HCT116 (cell line): ENCODE results near the gene FBXO21. TPM values are rescaled to one million over a fixed set of nuclear protein-coding genes. Genes with fewer than 3 reads are reported as not detected.

Experiments
- ATAC-seq: fragments of 200-7000 bp; cut with Tn5 transposase; 2 replicates; pipeline ENCODE4 v1.9.1; 2020; ENCODE audit warnings: mild to moderate bottlenecking, moderate library complexity
- BruUV-seq: library from RNA; stranded (reverse); fragments of 400-500 nt; replicated peaks from 2 replicates; lab custom pipeline; 2021; lab: Mats Ljungman, UMichigan
- CTCF ChIA-PET: fragments of 300-600 bp; sonication (Branson Sonifier 250); formaldehyde crosslinking; loops from one replicate; lab custom pipeline; 2021; ENCODE audit warnings: antibody characterized with exemption; lab: Charles Lee
- POLR2A ChIA-PET: fragments of 300-600, 350-600 bp; sonication (Branson Sonifier 250); formaldehyde crosslinking; loops from one replicate; lab custom pipeline; 2021; ENCODE audit warnings: antibody characterized with exemption; lab: Charles Lee
- RAD21 ChIA-PET, 2 experiments: fragments of 300-600 bp; sonication (Branson Sonifier 250); formaldehyde crosslinking; loops; one replicate each; lab custom pipeline; 2023; ENCODE audit warnings: low total read pairs in 2 of 2; ENCODE audit not compliant: uncharacterized antibody in 2 of 2, unreplicated experiment in 2 of 2, low non-redundant PET in 1 of 2; lab: Charles Lee
- DNase-seq: peaks from one replicate; pipeline ENCODE4 v3.0.0-alpha.2; 2010; ENCODE audit warnings: low read depth, low spot score
- H2AFZ ChIP-seq: fragments of 200-600 bp; shearing (Covaris generic), sonication (generic); 2 replicates; pipeline ENCODE4 v1.6.1; 2017; ENCODE audit warnings: low read depth, mixed run types, mixed read lengths, antibody characterized with exemption, low read length; ENCODE audit not compliant: poor library complexity, severe bottlenecking
- H3K27ac ChIP-seq: 2 replicates; pipeline ENCODE4 v1.5.1; 2012; ENCODE audit warnings: low read depth, low read length
- H3K27me3 ChIP-seq: fragments of 200-600 bp; sonication (generic); 2 replicates; pipeline ENCODE4 v1.6.1; 2016; ENCODE audit warnings: mixed run types, low read length, mixed read lengths; ENCODE audit not compliant: insufficient read depth
- H3K36me3 ChIP-seq, 2 experiments: fragments of 200-500 bp in 1 of 2; fragments of 200-600 bp in 1 of 2; sonication (Bioruptor generic) in 1 of 2; sonication (generic) in 1 of 2; 2 replicates each; pipeline versions ENCODE4 v1.5.1 to v1.6.1; 2014 to 2016; ENCODE audit warnings: low read length in 2 of 2, inconsistent platforms in 1 of 2, mixed read lengths in 1 of 2, mixed run types in 1 of 2; ENCODE audit not compliant: insufficient read depth in 2 of 2, control insufficient read depth in 1 of 2
- H3K4me1 ChIP-seq, 2 experiments: fragments of 200-600 bp in 1 of 2; sonication (generic) in 1 of 2; 2 replicates each; pipeline versions ENCODE4 v1.5.1 to v1.6.1; 2012 to 2017; ENCODE audit warnings: low read length in 2 of 2, inconsistent platforms in 1 of 2, mild to moderate bottlenecking in 1 of 2, mixed read lengths in 1 of 2, mixed run types in 1 of 2, moderate library complexity in 1 of 2; ENCODE audit not compliant: insufficient read depth in 2 of 2, control insufficient read depth in 1 of 2
- H3K4me2 ChIP-seq: fragments of 200-600 bp; sonication (generic); 2 replicates; pipeline ENCODE4 v1.6.1; 2017; ENCODE audit warnings: mixed run types, low read length, mixed read lengths
- H3K4me3 ChIP-seq, 2 experiments: fragments of 200-600 bp in 1 of 2; sonication (generic) in 1 of 2; replicated peaks in 1 of 2; 2 replicates each; pipeline ENCODE4 v1.5.1; 2011 to 2016; ENCODE audit warnings: low read length in 2 of 2, control low read depth in 1 of 2, low read depth in 1 of 2, mild to moderate bottlenecking in 1 of 2, mixed read lengths in 1 of 2, mixed run types in 1 of 2
- H3K79me2 ChIP-seq: fragments of 200-600 bp; sonication (generic); 2 replicates; pipeline ENCODE4 v1.6.1; 2017; ENCODE audit warnings: mild to moderate bottlenecking, mixed run types, low read length, moderate library complexity, mixed read lengths; ENCODE audit not compliant: insufficient read depth
- H3K9ac ChIP-seq: fragments of 200-600 bp; sonication (generic); 2 replicates; pipeline ENCODE4 v1.6.1; 2016; ENCODE audit warnings: low read length, mixed read lengths
- H3K9me2 ChIP-seq: fragments of 200-600 bp; sonication (generic), shearing (Covaris generic); 2 replicates; pipeline ENCODE4 v1.6.1; 2017; ENCODE audit warnings: mixed run types, mild to moderate bottlenecking, moderate library complexity; ENCODE audit not compliant: insufficient read depth
- H3K9me3 ChIP-seq, 2 experiments: fragments of 200-500 bp in 1 of 2; fragments of 200-600 bp in 1 of 2; sonication (Bioruptor generic) in 1 of 2; sonication (generic) in 1 of 2; 2 replicates each; pipeline ENCODE4 v1.6.1; 2014 to 2017; ENCODE audit warnings: low read length in 2 of 2, mixed read lengths in 2 of 2, inconsistent platforms in 1 of 2, low read depth in 1 of 2, mild to moderate bottlenecking in 1 of 2, mixed run types in 1 of 2, moderate library complexity in 1 of 2; ENCODE audit not compliant: control insufficient read depth in 1 of 2, insufficient read depth in 1 of 2
- H4K20me1 ChIP-seq: fragments of 200-600 bp; sonication (generic), shearing (Covaris generic); 2 replicates; pipeline ENCODE4 v1.6.1; 2017; ENCODE audit warnings: mixed run types, mild to moderate bottlenecking, moderate library complexity; ENCODE audit not compliant: insufficient read depth
- CTCF ChIP-seq, 3 experiments: fragments of 200-600 bp in 1 of 3; sonication (generic) in 1 of 3; IDR thresholded peaks in 2 of 3; conservative IDR thresholded peaks in 1 of 3; 2 replicates each; pipeline ENCODE4 v1.5.1; 2012 to 2017; ENCODE audit warnings: low read depth in 2 of 3, low read length in 2 of 3, antibody characterized with exemption in 1 of 3, borderline replicate concordance in 1 of 3, control low read depth in 1 of 3, mild to moderate bottlenecking in 1 of 3, mixed read lengths in 1 of 3, mixed run types in 1 of 3, moderate library complexity in 1 of 3; ENCODE audit not compliant: insufficient read depth in 1 of 3
- EGR1 ChIP-seq: IDR thresholded peaks from 2 replicates; pipeline ENCODE4 v1.6.1; 2012; ENCODE audit warnings: low read depth
- ELF1 ChIP-seq: IDR thresholded peaks from 2 replicates; pipeline ENCODE4 v1.6.1; 2012; ENCODE audit warnings: low read depth, borderline replicate concordance
- EZH2 ChIP-seq: fragments of 200-600 bp; sonication (generic); IDR thresholded peaks from 2 replicates; pipeline ENCODE4 v1.6.1; 2017; ENCODE audit warnings: antibody characterized with exemption, mixed run types
- EZH2phosphoT487 ChIP-seq: fragments of 200-600 bp; IDR thresholded peaks from 2 replicates; pipeline ENCODE4 v1.6.1; 2018; ENCODE audit warnings: antibody characterized with exemption, borderline replicate concordance
- JUND ChIP-seq: IDR thresholded peaks from 2 replicates; pipeline ENCODE4 v1.6.1; 2012
- RAD21 ChIP-seq: IDR thresholded peaks from 2 replicates; pipeline ENCODE4 v1.6.1; 2012; ENCODE audit warnings: low read depth, mild to moderate bottlenecking
- REST ChIP-seq: IDR thresholded peaks from 2 replicates; pipeline ENCODE4 v1.6.1; 2012; ENCODE audit warnings: low read depth
- SP1 ChIP-seq: IDR thresholded peaks from 2 replicates; pipeline ENCODE4 v1.6.1; 2012; ENCODE audit warnings: low read depth
- TCF7L2 ChIP-seq: IDR thresholded peaks from 2 replicates; pipeline ENCODE4 v1.7.0; 2011; ENCODE audit warnings: borderline replicate concordance, inconsistent platforms; ENCODE audit not compliant: insufficient read depth, insufficient read length; ENCODE audit errors: extremely low read depth
- YY1 ChIP-seq: IDR thresholded peaks from 2 replicates; pipeline ENCODE4 v1.6.1; 2011; ENCODE audit warnings: low read length, low read depth, moderate library complexity, mild to moderate bottlenecking; ENCODE audit not compliant: insufficient replicate concordance; ENCODE audit errors: extremely low read depth
- ZFX ChIP-seq: fragments of 450-650 bp; IDR thresholded peaks from 2 replicates; pipeline ENCODE4 v1.6.1; 2017
- ZNF274 ChIP-seq: fragments of 200-500 bp; sonication (Bioruptor generic); IDR thresholded peaks from 2 replicates; pipeline ENCODE4 v1.6.1; 2014; ENCODE audit warnings: mild to moderate bottlenecking, low read depth, low read length, inconsistent platforms
- intact Hi-C: fragments of 100-400 bp; cut with micrococcal nuclease; formaldehyde crosslinking; loops from 2 replicates; pipeline ENCODE4 v1.10.0; 2022
- total RNA-seq: library from RNA; stranded (reverse); gene quantifications from one replicate; pipeline ENCODE4 v1.2.1, GENCODE V29; 2021; ENCODE audit not compliant: unreplicated experiment
- TF ChIP-seq, protein P1 (sequence below): IDR thresholded peaks from 2 replicates; pipeline ENCODE4 v1.6.1; 2012

Gene FBXO21
- total RNA-seq, 1 experiment from 2014 or later, result 45.5 TPM

GRCh38 chr12:117169548-117169947 is 20.7 kb downstream of the FBXO21 start:
- no peaks in the 10 kb centered on the region for H3K79me2 ChIP-seq
- H4K20me1 ChIP-seq, result no peaks in the 10 kb centered on the region
- no peak for TF ChIP-seq EGR1
- TF ChIP-seq CTCF (IDR thresholded peaks at IDR 0.05 in 2 of 3, conservative IDR thresholded peaks at IDR 0.05 in 1 of 3; ENCODE audit: borderline replicate concordance in 1 of 3, insufficient read depth in 1 of 3, low read depth in 2 of 3, low read length in 2 of 3), result no peak
- H3K9ac ChIP-seq, result no peak overlapping the region
- H3K4me3 ChIP-seq, result no peak overlapping the region
- no peak overlapping the region for H2AFZ ChIP-seq
- ChIA-PET CTCF (no interaction called here), RAD21 (no interaction called here), POLR2A (no interaction called here)
- ATAC-seq (no peak), DNase-seq (no peak)
- H3K27me3 ChIP-seq, result no peaks in the 10 kb centered on the region
- intact Hi-C loops, result no loop called here
- no peak overlapping the region for H3K27ac ChIP-seq
- no peaks in the 10 kb centered on the region for H3K9me2 ChIP-seq
- no peak overlapping the region for H3K4me2 ChIP-seq
- no TSS peak for BruUV-seq
- H3K4me1 ChIP-seq, result no peaks in the 10 kb centered on the region
- no peaks in the 10 kb centered on the region for H3K9me3 ChIP-seq
- H3K36me3 ChIP-seq, result peaks cover 56 to 59% of the 10 kb centered on the region in 2 experiments; a peak in 3 of 4 replicates

GRCh38 chr12:117168976-117169375 is 21.3 kb downstream of the FBXO21 start:
- POLR2A ChIA-PET, result no interaction called here
- H3K27ac ChIP-seq, result no peak overlapping the region
- TF ChIP-seq, protein P1, sequence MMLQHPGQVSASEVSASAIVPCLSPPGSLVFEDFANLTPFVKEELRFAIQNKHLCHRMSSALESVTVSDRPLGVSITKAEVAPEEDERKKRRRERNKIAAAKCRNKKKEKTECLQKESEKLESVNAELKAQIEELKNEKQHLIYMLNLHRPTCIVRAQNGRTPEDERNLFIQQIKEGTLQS, result no peak
- TF ChIP-seq SP1, result no peak
- TF ChIP-seq EZH2phosphoT487, result no peak
- no peak for TF ChIP-seq ZFX
- no peak for TF ChIP-seq ELF1
- no peak for TF ChIP-seq REST
- no peak for TF ChIP-seq TCF7L2
- no peak for TF ChIP-seq EGR1
- TF ChIP-seq YY1, result no peak
- TF ChIP-seq ZNF274, result no peak
- TF ChIP-seq RAD21, result no peak
- no peak for TF ChIP-seq JUND
- no peak for TF ChIP-seq EZH2

More at GRCh38 chr12:117168976-117169375, 21.3 kb downstream of the FBXO21 start:
- no peak overlapping the region for H3K4me2 ChIP-seq
- RAD21 ChIA-PET, result no interaction called here
- H3K9me2 ChIP-seq, result no peaks in the 10 kb centered on the region
- intact Hi-C loops, result no loop called here
- peaks cover 50 to 59% of the 10 kb centered on the region in 2 experiments; a peak in 3 of 4 replicates for H3K36me3 ChIP-seq
- H3K79me2 ChIP-seq, result no peaks in the 10 kb centered on the region
- no peaks in the 10 kb centered on the region for H4K20me1 ChIP-seq
- no peaks in the 10 kb centered on the region for H3K4me1 ChIP-seq
- H3K4me3 ChIP-seq, result no peak overlapping the region
- ATAC-seq (no peak), DNase-seq (no peak)
- no peaks in the 10 kb centered on the region for H3K9me3 ChIP-seq
- H3K27me3 ChIP-seq, result no peaks in the 10 kb centered on the region
- no peak overlapping the region for H2AFZ ChIP-seq
- CTCF ChIA-PET, result no interaction called here
- no peak overlapping the region for H3K9ac ChIP-seq
- no TSS peak for BruUV-seq
